ENCODE data around the gene VPS26C. TPM values are rescaled to one million over a fixed set of nuclear protein-coding genes. Genes with fewer than 3 reads are reported as not detected.

VPS26C gene
- total RNA-seq, 1 experiment from 2014 or later: 58.0 TPM

DNA sequence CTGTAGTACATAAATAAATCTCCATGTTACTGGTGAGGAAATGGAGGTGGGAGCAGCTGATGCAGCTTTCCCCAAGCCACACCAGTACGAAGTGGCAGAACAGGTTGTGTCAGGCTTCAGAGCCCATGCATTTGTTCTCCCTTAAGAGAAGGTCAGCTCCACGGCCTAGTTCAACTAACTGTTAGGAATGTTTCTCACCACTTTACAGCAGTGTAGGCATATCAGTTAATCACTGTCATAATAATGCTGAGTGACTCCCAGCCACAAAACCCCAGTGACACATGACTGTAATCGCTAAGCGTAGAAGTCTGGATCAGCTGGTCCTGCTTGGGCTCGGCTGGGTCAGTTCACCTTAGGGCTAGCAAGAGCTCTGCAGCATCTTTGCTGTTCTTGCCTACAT is 90.4 kb downstream of the VPS26C start:
- H3K4ac ChIP-seq (ENCODE audit: low read depth, low read length): no peak overlapping the region
- H3K23ac ChIP-seq (ENCODE audit: insufficient read length, low read depth, low read length): no peak overlapping the region
- H3K27me3 Mint-ChIP-seq (ENCODE audit: low read depth): no peaks in the 10 kb centered on the region
- H2BK15ac ChIP-seq (ENCODE audit: low read depth, low read length): no peak overlapping the region
- no peak overlapping the region for H2AFZ ChIP-seq (ENCODE audit: low read length)
- no peak overlapping the region for H3K9ac ChIP-seq (ENCODE audit: extremely low read depth, insufficient read length, low read length)
- H2AK5ac ChIP-seq (ENCODE audit: insufficient read length, low read length): no peak overlapping the region
- H2BK120ac ChIP-seq (ENCODE audit: low read depth, low read length, poor library complexity, severe bottlenecking): no peak overlapping the region
- H4K5ac ChIP-seq (ENCODE audit: insufficient read length, low read depth, low read length): no peak overlapping the region
- no peak overlapping the region for H4K8ac ChIP-seq (replicated peaks; ENCODE audit: insufficient read length, low read depth, low read length)
- no peak for DNase-seq
- H2BK12ac ChIP-seq (ENCODE audit: insufficient read length, low read depth, low read length): no peak overlapping the region
- no peak overlapping the region for H3K27ac ChIP-seq (ENCODE audit: insufficient read length, low read depth, low read length)
- H3K23me2 ChIP-seq (ENCODE audit: insufficient read length, low read depth, low read length, poor library complexity, severe bottlenecking): no peaks in the 10 kb centered on the region
- no peak overlapping the region for H2BK5ac ChIP-seq (ENCODE audit: insufficient read length, low read length)
- WGBS (ENCODE audit: extremely low coverage, insufficient read length, low lambda C conversion rate): no CpG with 5 or more reads among the region's 5 CpGs
- no peak overlapping the region for H3K4me2 ChIP-seq (ENCODE audit: insufficient read depth, insufficient read length, low read length)
- H3K27me3 ChIP-seq (ENCODE audit: insufficient read depth, low read length): no peaks in the 10 kb centered on the region
- H3K4me1 Mint-ChIP-seq: no peaks in the 10 kb centered on the region
- no peak overlapping the region for H3K18ac ChIP-seq (ENCODE audit: insufficient read length, low read depth, low read length)
- H3T11ph ChIP-seq (ENCODE audit: low read length): no peak overlapping the region
- H3K14ac ChIP-seq (ENCODE audit: insufficient read depth, low read length): no peak overlapping the region
- H3K9me3 ChIP-seq (ENCODE audit: control insufficient read depth, low read depth, low read length): no peaks in the 10 kb centered on the region
- H3K36me3 Mint-ChIP-seq (ENCODE audit: insufficient read depth in 1 of 3, low read depth in 3 of 3): peaks cover 14 to 25% (median 17%) of the 10 kb centered on the region in 3 experiments
- no peaks in the 10 kb centered on the region for H3K79me1 ChIP-seq (ENCODE audit: insufficient read depth, low read depth, low read length, poor library complexity, severe bottlenecking)
- H3K27ac Mint-ChIP-seq: no peak overlapping the region
- H4K91ac ChIP-seq (ENCODE audit: insufficient read length, low read depth, low read length): no peak overlapping the region
- no peaks in the 10 kb centered on the region for H3K4me1 ChIP-seq (ENCODE audit: insufficient read depth, low read length)
- no peaks in the 10 kb centered on the region for H3K9me3 Mint-ChIP-seq
- TF ChIP-seq, protein P1, sequence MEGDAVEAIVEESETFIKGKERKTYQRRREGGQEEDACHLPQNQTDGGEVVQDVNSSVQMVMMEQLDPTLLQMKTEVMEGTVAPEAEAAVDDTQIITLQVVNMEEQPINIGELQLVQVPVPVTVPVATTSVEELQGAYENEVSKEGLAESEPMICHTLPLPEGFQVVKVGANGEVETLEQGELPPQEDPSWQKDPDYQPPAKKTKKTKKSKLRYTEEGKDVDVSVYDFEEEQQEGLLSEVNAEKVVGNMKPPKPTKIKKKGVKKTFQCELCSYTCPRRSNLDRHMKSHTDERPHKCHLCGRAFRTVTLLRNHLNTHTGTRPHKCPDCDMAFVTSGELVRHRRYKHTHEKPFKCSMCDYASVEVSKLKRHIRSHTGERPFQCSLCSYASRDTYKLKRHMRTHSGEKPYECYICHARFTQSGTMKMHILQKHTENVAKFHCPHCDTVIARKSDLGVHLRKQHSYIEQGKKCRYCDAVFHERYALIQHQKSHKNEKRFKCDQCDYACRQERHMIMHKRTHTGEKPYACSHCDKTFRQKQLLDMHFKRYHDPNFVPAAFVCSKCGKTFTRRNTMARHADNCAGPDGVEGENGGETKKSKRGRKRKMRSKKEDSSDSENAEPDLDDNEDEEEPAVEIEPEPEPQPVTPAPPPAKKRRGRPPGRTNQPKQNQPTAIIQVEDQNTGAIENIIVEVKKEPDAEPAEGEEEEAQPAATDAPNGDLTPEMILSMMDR (conservative IDR thresholded peaks at IDR 0.05): no peak
- no peaks in the 10 kb centered on the region for H3K79me2 ChIP-seq (ENCODE audit: insufficient read depth, low read length)
- no peak overlapping the region for H3K4me3 Mint-ChIP-seq
- H4K20me1 ChIP-seq (ENCODE audit: control insufficient read depth, insufficient read depth, insufficient read length): no peaks in the 10 kb centered on the region
- H2BK20ac ChIP-seq (ENCODE audit: low read depth, low read length, poor library complexity, severe bottlenecking): no peak overlapping the region
- H3K56ac ChIP-seq (ENCODE audit: insufficient read length, low read depth, low read length): no peak overlapping the region

Other genes with a start within 250 kb of the VPS26C start
- 13.0 and 13.2 TPM in 2 replicates for gene PIGP, start 194.3 kb downstream of the VPS26C start, total RNA-seq (2021)
- 46.5 and 48.6 TPM in 2 replicates for gene TTC3, start 194.1 kb downstream of the VPS26C start, total RNA-seq (2021)
- gene DYRK1A, start 99.4 kb upstream of the VPS26C start, total RNA-seq (2021): 73.6 and 76.6 TPM in 2 replicates

Data from H9 (cell line).